BE2C (cell line): Measurements from ENCODE around the gene TMEM50B.

Source experiments
- DNase-seq: peaks from one replicate; pipeline ENCODE4 v3.0.0-alpha.2; 2020
- H3K27me3 ChIP-seq: fragments of 250-450 bp; sonication (Bioruptor Pico); 2 replicates; pipeline ENCODE4 v1.5.1; 2020; ENCODE audit warnings: mild to moderate bottlenecking
- H3K36me3 ChIP-seq: fragments of 250-450 bp; sonication (Bioruptor Pico); 2 replicates; pipeline ENCODE4 v1.5.1; 2020; ENCODE audit warnings: mild to moderate bottlenecking
- H3K4me1 ChIP-seq: fragments of 250-450 bp; sonication (Bioruptor Pico); 2 replicates; pipeline ENCODE4 v1.5.1; 2020
- H3K4me3 ChIP-seq: 2 replicates; pipeline ENCODE4 v1.5.1; 2011; ENCODE audit warnings: low read depth, low read length
- H3K9me3 ChIP-seq: fragments of 250-450 bp; sonication (Bioruptor Pico); 2 replicates; pipeline ENCODE4 v1.5.1; 2020
- CTCF ChIP-seq: IDR thresholded peaks from 2 replicates; pipeline ENCODE4 v1.5.1; 2012; ENCODE audit warnings: mild to moderate bottlenecking, low read depth, low read length

TMEM50B gene

GRCh38 chr21:33492571-33492970 is 12.8 kb upstream of the TMEM50B start:
- Histone ChIP-seq H3K9me3 (no peaks in the 10 kb centered on the region), H3K4me1 (no peaks in the 10 kb centered on the region), H3K4me3 (no peak overlapping the region), H3K36me3 (no peaks in the 10 kb centered on the region), H3K27me3 (no peaks in the 10 kb centered on the region)
- no peak for TF ChIP-seq CTCF
- no peak for DNase-seq

- H3K4me3 ChIP-seq: peak within 1 kb of the TSS; percentile 91
- H3K27me3 ChIP-seq: no peaks in the 10 kb centered on the region
- no peak for TF ChIP-seq CTCF
- H3K4me1 ChIP-seq: no peaks in the 10 kb centered on the region
- no peaks in the 10 kb centered on the region for H3K36me3 ChIP-seq
- H3K9me3 ChIP-seq: no peaks in the 10 kb centered on the region
- peak; percentile 96 for DNase-seq
These were observed 11.8 kb upstream of the TMEM50B start, which contains the start of gene DNAJC28 for GRCh38 chr21:33491373-33492102. TSS of gene DNAJC28 (minus strand) at chr21:33491716. CDS start at chr21:33489393, 2,323 bp downstream.

GRCh38 chr21:33490991-33491372 is 11.2 kb upstream of the TMEM50B start:
- no peaks in the 10 kb centered on the region for H3K36me3 ChIP-seq
- H3K27me3 ChIP-seq: no peaks in the 10 kb centered on the region
- H3K4me3 ChIP-seq: peak overlapping the region; percentile 91
- H3K4me1 ChIP-seq: no peaks in the 10 kb centered on the region
- DNase-seq: no peak
- TF ChIP-seq CTCF: no peak
- H3K9me3 ChIP-seq: no peaks in the 10 kb centered on the region

GRCh38 chr21:33488936-33489335 is 9.2 kb upstream of the TMEM50B start:
- Histone ChIP-seq H3K9me3 (no peaks in the 10 kb centered on the region), H3K36me3 (no peaks in the 10 kb centered on the region), H3K4me3 (no peak overlapping the region), H3K27me3 (no peaks in the 10 kb centered on the region), H3K4me1 (no peaks in the 10 kb centered on the region)
- TF ChIP-seq CTCF: no peak
- no peak for DNase-seq

GRCh38 chr21:33487996-33488395 is 8.2 kb upstream of the TMEM50B start:
- Histone ChIP-seq H3K4me1 (no peaks in the 10 kb centered on the region), H3K27me3 (no peaks in the 10 kb centered on the region), H3K36me3 (no peaks in the 10 kb centered on the region), H3K4me3 (no peak overlapping the region), H3K9me3 (no peaks in the 10 kb centered on the region)
- no peak for TF ChIP-seq CTCF
- DNase-seq: no peak

DNA sequence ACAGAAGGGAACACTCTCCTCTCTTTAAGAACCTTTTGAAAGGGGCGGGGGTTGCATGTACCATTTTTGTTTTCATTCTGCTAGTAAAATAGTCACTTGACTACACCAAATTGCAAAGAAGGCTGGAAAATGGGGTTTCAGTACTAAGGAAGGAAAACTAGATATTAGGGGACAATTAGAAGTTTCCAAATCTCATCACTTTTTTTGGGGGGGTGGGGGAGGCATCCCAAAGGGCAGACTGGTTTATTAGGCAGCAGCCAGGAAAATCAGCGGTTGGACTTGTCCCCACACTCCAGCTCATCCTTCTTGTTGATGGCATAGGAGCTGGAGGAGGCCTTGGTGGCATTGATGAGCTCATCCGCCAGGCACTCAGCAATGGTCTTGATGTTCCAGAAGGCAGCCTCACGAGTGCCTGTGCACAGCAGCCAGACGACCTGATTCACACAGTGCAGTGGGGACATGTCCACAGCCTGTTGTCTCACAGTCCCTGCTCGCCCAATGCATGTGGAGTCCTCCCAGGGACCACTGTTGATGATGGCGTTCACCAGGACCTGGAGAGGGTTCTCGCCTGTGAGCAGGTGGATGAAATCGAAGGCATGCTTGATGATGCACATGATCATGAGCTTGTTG is 1.7 kb upstream of the TMEM50B start:
- H3K36me3 ChIP-seq: no peaks in the 10 kb centered on the region
- H3K27me3 ChIP-seq: no peaks in the 10 kb centered on the region
- no peak for DNase-seq
- no peak for TF ChIP-seq CTCF
- no peaks in the 10 kb centered on the region for H3K4me1 ChIP-seq
- H3K4me3 ChIP-seq: no peak overlapping the region
- H3K9me3 ChIP-seq: no peaks in the 10 kb centered on the region
